Fibroblast of skin of right quadriceps (primary cell): ENCODE results near the gene CMSS1.
A peak's percentile ranks its signal among the peaks of the same experiment; 100 is the strongest.

ENCODE experiments used
- DNase-seq: peaks from one replicate; pipeline ENCODE4 v3.0.0-alpha.2; 2013

CMSS1 gene

GRCh38 chr3:100120693-100121092, 303.0 kb downstream of the CMSS1 start:
- no peak for DNase-seq

DNA sequence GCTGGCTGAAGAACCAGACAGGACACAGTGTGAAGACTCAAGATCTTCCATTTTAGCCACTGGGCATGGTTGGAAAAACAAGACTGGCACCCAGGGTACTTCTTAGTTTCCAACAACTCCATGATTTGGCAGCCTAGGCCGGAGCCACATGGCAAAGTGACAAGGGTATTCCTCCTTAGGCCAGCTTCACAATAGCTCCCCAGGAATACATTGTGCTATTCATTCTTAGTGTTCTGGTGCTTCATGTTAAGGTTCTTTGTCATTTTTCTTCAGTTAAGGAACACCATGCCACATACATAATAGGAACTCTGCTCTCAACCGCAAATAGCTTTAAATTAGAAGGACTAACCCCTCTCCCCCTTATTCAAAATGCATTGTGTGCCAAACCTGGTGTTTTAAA, 304.7 kb downstream of the CMSS1 start:
- no peak for DNase-seq

GRCh38 chr3:100123112-100123511, 305.4 kb downstream of the CMSS1 start:
- DNase-seq: no peak

GRCh38 chr3:100124201-100124761, 306.6 kb downstream of the CMSS1 start:
- peak; percentile 15 for DNase-seq

- DNase-seq: no peak
Measured at GRCh38 chr3:100125161-100125938, 307.7 kb downstream of the CMSS1 start.

DNA sequence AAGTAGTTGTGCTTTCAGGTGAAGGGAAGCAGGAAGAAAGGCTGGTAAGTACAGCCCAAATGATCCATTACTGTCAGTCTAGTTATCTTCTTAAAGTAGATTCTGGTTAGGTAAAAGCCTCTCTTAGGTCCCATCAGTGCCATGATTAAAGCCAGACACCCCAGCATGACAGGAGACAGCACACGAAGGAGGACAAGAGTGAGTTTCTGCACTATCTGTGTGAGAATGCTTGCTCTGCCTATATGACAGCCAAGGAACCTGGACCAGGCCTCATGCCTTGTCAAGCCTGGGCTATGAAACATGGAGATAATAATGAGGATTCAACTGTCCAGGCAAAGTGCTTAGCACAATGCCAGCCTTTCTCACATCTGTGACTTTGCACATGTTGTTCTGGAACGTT, 310.1 kb downstream of the CMSS1 start:
- DNase-seq: no peak

GRCh38 chr3:100128565-100128964, 310.9 kb downstream of the CMSS1 start:
- DNase-seq: no peak

DNA sequence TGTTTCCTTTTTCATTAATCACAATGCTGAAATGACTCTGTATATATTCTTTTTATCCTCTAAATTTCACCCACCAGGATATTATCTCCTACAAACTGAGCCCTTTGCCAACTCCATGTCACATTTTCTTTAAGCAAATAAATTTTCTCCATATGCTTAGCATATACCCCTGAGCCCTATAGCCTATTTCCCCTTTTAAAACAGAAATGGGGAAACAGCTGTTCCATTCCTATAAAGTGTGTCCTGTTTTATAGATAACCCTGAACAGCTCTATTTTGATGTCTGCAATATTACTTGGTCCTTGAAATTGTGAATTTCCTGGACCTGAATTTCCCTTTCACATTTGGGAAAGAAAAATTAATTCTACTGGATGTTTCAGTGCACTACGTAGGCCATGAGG, 312.3 kb downstream of the CMSS1 start:
- DNase-seq: no peak

DNA sequence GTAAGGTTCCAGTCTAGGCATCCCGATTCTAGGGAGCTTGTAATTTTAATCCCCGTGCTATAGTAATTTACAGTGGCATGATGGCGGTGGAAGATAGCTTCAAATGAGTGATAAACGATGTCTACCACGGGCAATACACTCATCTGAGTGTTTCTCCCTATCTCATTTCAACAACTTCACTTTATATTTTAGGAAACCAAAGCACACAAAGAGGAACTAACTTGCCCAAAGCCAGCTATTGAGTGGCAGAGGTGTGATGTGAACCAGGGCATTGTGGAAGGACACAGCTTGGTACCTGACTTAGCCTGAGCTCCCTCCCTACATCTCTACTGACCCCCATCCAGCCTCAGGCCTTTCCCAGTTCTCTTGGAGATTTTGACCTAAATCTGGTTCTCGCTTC, 313.6 kb downstream of the CMSS1 start:
- no peak for DNase-seq

DNA sequence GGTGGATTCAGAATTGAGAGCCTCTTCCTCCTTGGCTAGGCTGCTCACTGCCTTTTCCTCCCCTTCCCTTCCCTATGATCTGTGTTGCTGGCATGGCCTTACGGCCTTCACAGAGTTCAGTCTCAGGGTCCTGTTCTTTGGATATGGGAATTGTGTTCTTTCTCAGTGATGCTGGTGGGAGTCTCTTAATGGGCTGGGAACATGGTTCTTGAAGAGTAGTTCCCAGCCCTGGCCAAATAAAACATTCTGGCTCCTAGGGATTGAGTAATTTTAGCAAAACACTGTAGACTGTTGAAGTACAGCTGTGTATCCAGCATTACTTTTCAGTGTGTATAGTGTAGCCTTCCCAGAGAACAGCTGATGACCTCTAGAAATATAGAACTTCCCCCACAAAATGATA, 319.3 kb downstream of the CMSS1 start:
- DNase-seq: no peak

GRCh38 chr3:100140976-100141375, 323.3 kb downstream of the CMSS1 start:
- DNase-seq: no peak

- DNase-seq: no peak
Measured at GRCh38 chr3:100141586-100141985, 323.9 kb downstream of the CMSS1 start.

GRCh38 chr3:100144255-100144866, 326.7 kb downstream of the CMSS1 start:
- no peak for DNase-seq

DNA sequence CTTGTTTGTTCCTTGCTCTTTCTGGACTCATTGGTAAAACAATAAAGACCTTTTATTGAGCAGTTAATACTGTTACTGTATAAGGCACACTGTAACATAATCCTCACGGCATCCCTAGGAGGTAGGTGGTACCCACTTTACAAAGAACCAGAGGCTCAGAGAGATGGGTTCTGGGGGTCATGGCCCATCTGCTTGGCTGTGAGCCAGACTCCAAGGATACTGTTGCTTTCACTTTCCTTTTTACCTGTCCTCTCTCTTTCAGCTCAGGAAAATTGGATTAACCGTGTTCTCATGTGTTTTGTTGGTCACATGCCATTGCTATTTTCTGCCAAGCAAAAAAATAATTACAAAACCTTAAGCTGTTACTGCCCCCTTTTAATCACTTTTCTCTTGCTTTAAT, 331.5 kb downstream of the CMSS1 start:
- DNase-seq: no peak

- DNase-seq: no peak
Measured at GRCh38 chr3:100149713-100150415, 332.2 kb downstream of the CMSS1 start.

- DNase-seq: peak; percentile 56
Measured at GRCh38 chr3:100150473-100150872, 332.8 kb downstream of the CMSS1 start.

DNA sequence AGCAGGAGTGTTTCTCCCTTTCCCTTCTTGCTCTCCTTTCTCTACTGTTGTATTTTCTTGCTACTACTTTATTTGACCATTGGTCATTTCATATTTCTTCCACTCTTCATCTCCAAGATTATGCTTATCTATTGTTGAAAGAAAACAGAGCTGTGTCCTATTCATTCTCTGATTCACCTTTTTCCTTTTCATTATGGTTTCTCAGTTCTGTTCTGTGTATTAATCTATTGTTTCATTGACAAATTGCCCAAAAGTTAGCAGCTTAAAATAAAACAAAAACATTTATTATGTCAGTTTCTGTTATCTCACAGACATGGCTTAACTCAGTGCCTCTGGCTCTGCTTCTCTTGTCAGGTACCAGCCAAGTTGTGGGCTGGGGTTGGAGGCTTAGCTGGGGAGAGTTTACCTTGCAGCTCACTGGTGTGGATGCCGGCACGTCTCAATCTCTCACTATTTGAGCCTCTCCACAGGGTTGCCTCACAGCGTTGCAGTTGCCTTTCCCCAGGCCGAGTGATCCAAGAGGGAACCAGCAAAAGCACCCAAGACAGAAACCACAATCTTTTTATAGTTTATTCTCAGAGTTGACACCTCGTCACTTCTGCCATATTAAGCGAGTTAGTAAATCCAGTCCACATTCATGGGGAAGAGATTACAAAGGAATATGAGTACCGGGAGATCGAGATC, 333.5 kb downstream of the CMSS1 start:
- DNase-seq: no peak

DNA sequence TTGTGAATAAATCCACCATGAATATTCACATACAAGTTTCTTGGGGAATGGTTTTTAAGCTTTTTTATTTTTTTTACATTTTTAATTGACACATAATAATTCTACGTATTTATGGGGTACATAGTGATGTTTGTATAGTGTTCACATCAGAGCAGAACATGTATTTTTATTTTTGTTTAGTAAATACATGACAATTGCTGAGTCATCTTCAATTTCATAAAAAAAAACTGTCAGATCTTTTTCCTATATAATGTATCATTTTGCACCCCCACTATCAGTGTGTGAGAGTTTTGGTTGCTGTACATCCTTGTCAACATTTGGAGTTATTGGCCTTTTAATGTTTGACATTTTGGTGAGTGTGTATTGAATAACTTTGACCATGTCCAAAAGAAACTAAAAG, 336.5 kb downstream of the CMSS1 start:
- no peak for DNase-seq

DNA sequence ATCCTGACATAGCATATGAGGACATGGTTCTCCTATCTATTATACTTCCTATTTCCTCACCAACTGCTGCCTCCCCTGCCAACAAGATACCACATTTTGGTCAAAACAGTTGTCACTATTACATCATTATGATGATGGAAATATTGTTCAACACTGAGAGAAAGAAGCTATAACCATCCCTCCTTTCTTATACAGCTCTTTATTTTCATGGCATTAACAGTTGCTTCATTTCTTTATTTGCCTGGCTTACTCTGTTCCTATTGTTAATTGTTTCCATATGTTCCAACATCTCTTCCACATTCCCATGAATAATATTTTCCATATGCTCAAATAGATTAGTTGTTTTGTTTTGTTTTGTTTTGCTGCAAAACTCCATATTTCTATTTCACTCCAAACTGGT, 337.5 kb downstream of the CMSS1 start:
- peak; percentile 73 for DNase-seq

- no peak for DNase-seq
Measured at GRCh38 chr3:100155590-100155989, 337.9 kb downstream of the CMSS1 start.

DNA sequence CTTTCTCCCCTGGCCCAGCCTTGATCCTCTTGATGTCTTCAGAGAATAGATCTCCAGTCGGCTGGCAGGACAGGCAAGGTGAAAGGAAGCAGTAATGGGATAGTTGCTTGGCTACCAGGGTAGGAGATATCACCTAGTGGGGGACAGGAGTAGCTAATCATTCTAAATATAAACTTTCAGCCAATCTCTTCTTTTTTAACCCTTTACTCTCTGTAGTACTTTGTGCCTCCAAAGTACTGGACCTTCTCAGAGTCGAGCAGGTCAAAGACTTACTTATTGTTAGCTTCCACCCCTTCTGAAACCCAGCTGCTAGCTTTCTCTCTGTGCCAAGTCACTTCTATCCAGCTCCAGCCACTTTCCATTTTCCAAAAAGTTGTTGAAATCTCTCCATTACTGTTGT, 340.0 kb downstream of the CMSS1 start:
- DNase-seq: no peak

GRCh38 chr3:100158918-100159330, 341.3 kb downstream of the CMSS1 start:
- no peak for DNase-seq
